Measurements from ENCODE around the gene SNRNP40.

SNRNP40 gene

DNA sequence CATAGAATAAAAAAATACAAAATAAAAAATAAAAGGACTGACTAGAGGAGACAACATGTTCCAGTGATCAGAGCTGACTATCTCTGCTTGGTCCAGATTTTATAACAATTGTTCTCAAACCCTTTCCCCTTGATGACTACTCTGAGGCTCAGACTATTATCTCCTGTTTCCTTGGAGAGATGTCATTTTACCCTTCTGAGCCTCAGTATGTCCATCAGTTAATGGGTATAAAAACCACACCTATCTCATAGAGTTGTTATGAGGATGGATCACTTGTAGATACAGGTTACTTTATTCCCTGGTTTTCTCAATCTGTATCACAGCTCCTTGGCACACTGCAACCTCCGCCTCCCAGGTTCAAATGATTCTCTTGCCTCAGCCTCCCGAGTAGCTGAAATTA is 63.9 kb downstream of the SNRNP40 start:
- TF ChIP-seq POLR2AphosphoS5 (IDR thresholded peaks at IDR 0.05; ENCODE audit: low read depth, low read length): no peak
- TF ChIP-seq, protein P1, sequence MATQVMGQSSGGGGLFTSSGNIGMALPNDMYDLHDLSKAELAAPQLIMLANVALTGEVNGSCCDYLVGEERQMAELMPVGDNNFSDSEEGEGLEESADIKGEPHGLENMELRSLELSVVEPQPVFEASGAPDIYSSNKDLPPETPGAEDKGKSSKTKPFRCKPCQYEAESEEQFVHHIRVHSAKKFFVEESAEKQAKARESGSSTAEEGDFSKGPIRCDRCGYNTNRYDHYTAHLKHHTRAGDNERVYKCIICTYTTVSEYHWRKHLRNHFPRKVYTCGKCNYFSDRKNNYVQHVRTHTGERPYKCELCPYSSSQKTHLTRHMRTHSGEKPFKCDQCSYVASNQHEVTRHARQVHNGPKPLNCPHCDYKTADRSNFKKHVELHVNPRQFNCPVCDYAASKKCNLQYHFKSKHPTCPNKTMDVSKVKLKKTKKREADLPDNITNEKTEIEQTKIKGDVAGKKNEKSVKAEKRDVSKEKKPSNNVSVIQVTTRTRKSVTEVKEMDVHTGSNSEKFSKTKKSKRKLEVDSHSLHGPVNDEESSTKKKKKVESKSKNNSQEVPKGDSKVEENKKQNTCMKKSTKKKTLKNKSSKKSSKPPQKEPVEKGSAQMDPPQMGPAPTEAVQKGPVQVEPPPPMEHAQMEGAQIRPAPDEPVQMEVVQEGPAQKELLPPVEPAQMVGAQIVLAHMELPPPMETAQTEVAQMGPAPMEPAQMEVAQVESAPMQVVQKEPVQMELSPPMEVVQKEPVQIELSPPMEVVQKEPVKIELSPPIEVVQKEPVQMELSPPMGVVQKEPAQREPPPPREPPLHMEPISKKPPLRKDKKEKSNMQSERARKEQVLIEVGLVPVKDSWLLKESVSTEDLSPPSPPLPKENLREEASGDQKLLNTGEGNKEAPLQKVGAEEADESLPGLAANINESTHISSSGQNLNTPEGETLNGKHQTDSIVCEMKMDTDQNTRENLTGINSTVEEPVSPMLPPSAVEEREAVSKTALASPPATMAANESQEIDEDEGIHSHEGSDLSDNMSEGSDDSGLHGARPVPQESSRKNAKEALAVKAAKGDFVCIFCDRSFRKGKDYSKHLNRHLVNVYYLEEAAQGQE (IDR thresholded peaks at IDR 0.05; ENCODE audit: insufficient read depth in 1 of 2, low read depth in 2 of 2, low read length in 2 of 2): no peak
- TF ChIP-seq SIN3A (IDR thresholded peaks at IDR 0.05; ENCODE audit: borderline replicate concordance, insufficient read depth, low read length): no peak
- no peak for TF ChIP-seq TAF1 (IDR thresholded peaks at IDR 0.05; ENCODE audit: borderline replicate concordance, insufficient read depth, low read length)
- no peak for TF ChIP-seq FOXP2 (optimal IDR thresholded peaks at IDR 0.05; ENCODE audit: borderline replicate concordance, extremely low read depth, extremely low read length, insufficient read depth)

DNA sequence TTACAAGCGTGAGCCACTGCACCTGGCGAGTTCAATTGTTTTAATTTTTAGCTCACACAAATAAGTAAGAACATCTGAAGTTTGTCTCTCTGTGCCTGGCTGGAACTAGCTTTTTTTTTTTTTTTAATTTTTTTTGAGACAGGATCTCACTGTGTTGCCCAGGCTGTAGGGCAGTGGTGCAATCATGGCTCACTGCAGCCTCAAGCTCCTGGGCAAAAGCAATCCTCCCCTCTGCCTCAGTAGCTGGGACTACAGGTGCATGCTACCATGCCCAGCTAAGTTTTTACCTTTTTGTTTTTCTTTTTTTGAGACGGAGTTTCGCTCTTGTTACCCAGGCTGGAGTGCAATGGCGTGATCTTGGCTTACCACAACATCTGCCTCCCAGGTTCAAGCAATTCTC is 64.8 kb downstream of the SNRNP40 start:
- no peak for TF ChIP-seq SIN3A (IDR thresholded peaks at IDR 0.05; ENCODE audit: borderline replicate concordance, insufficient read depth, low read length)
- TF ChIP-seq, protein P1 (IDR thresholded peaks at IDR 0.05; ENCODE audit: insufficient read depth in 1 of 2, low read depth in 2 of 2, low read length in 2 of 2): no peak
- no peak for TF ChIP-seq POLR2AphosphoS5 (IDR thresholded peaks at IDR 0.05; ENCODE audit: low read depth, low read length)
- TF ChIP-seq TAF1 (IDR thresholded peaks at IDR 0.05; ENCODE audit: borderline replicate concordance, insufficient read depth, low read length): no peak
- no peak for TF ChIP-seq FOXP2 (optimal IDR thresholded peaks at IDR 0.05; ENCODE audit: borderline replicate concordance, extremely low read depth, extremely low read length, insufficient read depth)

DNA sequence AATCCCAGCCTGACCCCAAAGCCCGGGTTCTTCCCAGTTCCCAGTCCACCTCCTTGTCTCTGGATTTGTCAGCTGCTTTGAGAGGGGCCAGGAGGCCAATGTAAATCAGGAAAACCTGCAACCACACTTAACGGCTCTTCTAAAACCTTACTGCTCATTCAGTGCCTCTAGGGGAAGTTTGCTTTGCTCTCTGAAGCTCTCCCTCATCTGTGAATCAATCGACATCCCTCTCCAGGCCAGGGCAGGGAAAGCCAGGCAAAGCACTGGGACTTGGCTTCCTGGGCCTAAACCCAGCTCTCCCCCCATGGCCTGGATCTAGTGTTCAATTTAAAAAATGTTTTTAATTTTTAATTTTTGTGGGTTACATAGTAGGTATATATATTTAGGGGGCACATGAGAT is 66.2 kb downstream of the SNRNP40 start:
- TF ChIP-seq TAF1 (IDR thresholded peaks at IDR 0.05; ENCODE audit: borderline replicate concordance, insufficient read depth, low read length): no peak
- no peak for TF ChIP-seq SIN3A (IDR thresholded peaks at IDR 0.05; ENCODE audit: borderline replicate concordance, insufficient read depth, low read length)
- no peak for TF ChIP-seq FOXP2 (optimal IDR thresholded peaks at IDR 0.05; ENCODE audit: borderline replicate concordance, extremely low read depth, extremely low read length, insufficient read depth)
- TF ChIP-seq, protein P1 (IDR thresholded peaks at IDR 0.05; ENCODE audit: insufficient read depth in 1 of 2, low read depth in 2 of 2, low read length in 2 of 2): no peak
- TF ChIP-seq POLR2AphosphoS5 (IDR thresholded peaks at IDR 0.05; ENCODE audit: low read depth, low read length): no peak

DNA sequence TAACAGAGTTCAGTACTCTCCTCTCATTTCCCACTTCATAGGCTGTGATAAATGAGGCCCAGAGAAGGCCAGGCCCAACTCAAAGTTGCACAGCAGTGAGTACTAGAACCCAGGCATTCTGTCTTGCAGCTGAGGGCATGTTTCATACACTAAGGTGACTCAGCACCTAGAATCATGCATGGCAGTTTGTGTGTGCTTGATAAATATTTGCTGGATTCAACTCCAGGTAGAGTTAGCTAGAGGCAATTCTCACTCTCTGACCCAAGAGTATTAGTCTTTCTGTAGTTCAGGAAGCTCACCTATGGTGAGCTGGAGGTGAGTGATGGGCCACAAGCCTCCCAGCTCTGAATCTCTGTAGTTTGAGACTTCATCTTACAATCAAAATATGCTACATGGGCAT is 67.6 kb downstream of the SNRNP40 start:
- TF ChIP-seq SIN3A (IDR thresholded peaks at IDR 0.05; ENCODE audit: borderline replicate concordance, insufficient read depth, low read length): no peak
- TF ChIP-seq TAF1 (IDR thresholded peaks at IDR 0.05; ENCODE audit: borderline replicate concordance, insufficient read depth, low read length): no peak
- TF ChIP-seq, protein P1 (IDR thresholded peaks at IDR 0.05; ENCODE audit: insufficient read depth in 1 of 2, low read depth in 2 of 2, low read length in 2 of 2): no peak
- no peak for TF ChIP-seq POLR2AphosphoS5 (IDR thresholded peaks at IDR 0.05; ENCODE audit: low read depth, low read length)
- TF ChIP-seq FOXP2 (optimal IDR thresholded peaks at IDR 0.05; ENCODE audit: borderline replicate concordance, extremely low read depth, extremely low read length, insufficient read depth): no peak
